ENCODE measurements around the gene NCOA7. TPM values are rescaled to one million over a fixed set of nuclear protein-coding genes. Genes with fewer than 3 reads are reported as not detected.
"Not testable (repeated sequence)": the region's sequence is repeated elsewhere in the genome, so short reads cannot be mapped to it uniquely, and the experiment has no call there.

NCOA7 gene
- total and polyA plus RNA-seq, 2 of the 8 experiments (the other 6 are each of a cell fraction or from before 2014, with no cell fraction given), result 2.6 to 10.7 TPM

GRCh38 chr6:125932451-125932795 is 141.7 kb downstream of the NCOA7 start (continued):
- TF ChIP-seq E2F6 (IDR thresholded peaks at IDR 0.05) (no peak), GTF2F1 (IDR thresholded peaks at IDR 0.05; ENCODE audit: borderline replicate concordance, low read depth, low read length) (no peak), JUN (IDR thresholded peaks at IDR 0.05; ENCODE audit: low read depth, low read length) (no peak), BACH1 (IDR thresholded peaks at IDR 0.05; ENCODE audit: low read length) (no peak), RNF2 (IDR thresholded peaks at IDR 0.05; ENCODE audit: borderline replicate concordance, low read depth, low read length, missing control alignments, poor library complexity, severe bottlenecking) (no peak), BRCA1 (IDR thresholded peaks at IDR 0.05; ENCODE audit: low read depth, low read length) (no peak), YY1 (IDR thresholded peaks at IDR 0.05; ENCODE audit: low read depth, low read length) (no peak)

- not testable (repeated sequence) for H3K4ac ChIP-seq (replicated peaks; ENCODE audit: insufficient read length, low read depth, low read length); H3K79me2 ChIP-seq (ENCODE audit: control insufficient read depth in 1 of 2, insufficient read depth in 2 of 2, low read length in 2 of 2); H3K36me3 ChIP-seq (ENCODE audit: control insufficient read depth in 2 of 4, insufficient read depth in 4 of 4, low read length in 3 of 4); H3K27me3 ChIP-seq (replicated peaks in 1 of 4; ENCODE audit: control insufficient read depth in 3 of 4, extremely low read depth in 1 of 4, insufficient read depth in 3 of 4, low read length in 3 of 4); H3K56ac ChIP-seq (replicated peaks; ENCODE audit: insufficient read length, low read depth, low read length); H3K14ac ChIP-seq (ENCODE audit: insufficient read length); H3K18ac ChIP-seq (ENCODE audit: extremely low read depth, low read length); H4K8ac ChIP-seq (ENCODE audit: extremely low read depth, insufficient read depth, low read length); H3K9ac ChIP-seq (replicated peaks in 1 of 4; ENCODE audit: extremely low read depth in 1 of 4, low read depth in 3 of 4, low read length in 3 of 4); H3K27ac ChIP-seq (ENCODE audit: low read depth, low read length); FAIRE-seq; H2BK5ac ChIP-seq (ENCODE audit: low read depth, low read length); H2BK120ac ChIP-seq (replicated peaks; ENCODE audit: low read depth, low read length); H2BK12ac ChIP-seq (ENCODE audit: low read depth, low read length); H4K91ac ChIP-seq (replicated peaks; ENCODE audit: insufficient read length, low read length); H3K4me3 ChIP-seq (ENCODE audit: extremely low read depth in 1 of 4, insufficient read depth in 2 of 4, low read depth in 3 of 4, low read length in 4 of 4); H2AK5ac ChIP-seq (ENCODE audit: low read depth, low read length); H2BK15ac ChIP-seq (ENCODE audit: low read length); H3K23me2 ChIP-seq (ENCODE audit: low read depth, low read length); H3K4me1 ChIP-seq (replicated peaks in 1 of 4; ENCODE audit: control insufficient read depth in 3 of 4, insufficient read depth in 4 of 4, low read length in 3 of 4); H3K23ac ChIP-seq (ENCODE audit: insufficient read length); H4K20me1 ChIP-seq (replicated peaks in 1 of 2; ENCODE audit: control insufficient read depth in 1 of 2, insufficient read depth in 2 of 2, low read length in 2 of 2); H3K79me1 ChIP-seq (ENCODE audit: low read depth, low read length); H3K4me2 ChIP-seq (ENCODE audit: insufficient read depth in 1 of 2, low read depth in 2 of 2, low read length in 2 of 2); H3K9me3 ChIP-seq (ENCODE audit: insufficient read depth in 2 of 2, low read depth in 1 of 2, low read length in 1 of 2); H2AFZ ChIP-seq (ENCODE audit: low read length); DNase-seq (ENCODE audit: low read depth in 1 of 2, low spot score in 2 of 2); H2BK20ac ChIP-seq (ENCODE audit: low read length); H4K5ac ChIP-seq (ENCODE audit: insufficient read length, low read depth, low read length)
- ChIA-PET CTCF (ENCODE audit: partially characterized antibody) (interaction anchor here (1.1 kb wide), 1 partner anchor 9 kb away, joined by 3 read pairs; no protein-coding TSS in a partner anchor), POLR2A (ENCODE audit: partially characterized antibody) (interaction anchor here (1.3 kb wide), 1 partner anchor 10 kb away, joined by 5 read pairs; no protein-coding TSS in a partner anchor)
- 78% methylated on average over 5 of the region's 5 CpGs; no CpG with 5 or more reads in 1 of the 2 experiments for WGBS, 2 experiments (ENCODE audit: extremely low coverage in 1 of 2, insufficient coverage in 1 of 2, insufficient read length in 1 of 2, insufficient replicate concordance in 2 of 2, low coverage in 1 of 2, low lambda C conversion rate in 2 of 2, missing lambda C conversion rate in 1 of 2)
Measured at GRCh38 chr6:125935520-125935919, 144.8 kb downstream of the NCOA7 start.
